Activated CD8-positive, alpha-beta T cell treated with anti-CD3 and anti-CD28 coated beads for 36 hours (primary cell): ENCODE results near the gene SPI1. TPM values are rescaled to one million over a fixed set of nuclear protein-coding genes. Genes with fewer than 3 reads are reported as not detected.

Experiments used
- ATAC-seq: fragments of 200-7000 bp; cut with Tn5 transposase; one replicate; pipeline ENCODE4 v1.10.0; 2021; ENCODE audit warnings: mild to moderate bottlenecking, moderate library complexity
- CTCF ChIA-PET: fragments of 350-600 bp; sonication (Branson Sonifier 250); formaldehyde crosslinking; loops from one replicate; lab custom pipeline; 2021; ENCODE audit warnings: antibody characterized with exemption; lab: Charles Lee
- POLR2A ChIA-PET: fragments of 350-600 bp; sonication (Branson Sonifier 250); formaldehyde crosslinking; loops from one replicate; lab custom pipeline; 2021; ENCODE audit warnings: antibody characterized with exemption; lab: Charles Lee
- DNase-seq: peaks from one replicate; pipeline ENCODE4 v3.0.0-alpha.2; 2020
- H3K27ac Mint-ChIP-seq: one replicate; pipeline ENCODE4 v1.8.0; 2021; ENCODE audit warnings: mild to moderate bottlenecking, mixed read lengths
- H3K27me3 Mint-ChIP-seq: one replicate; pipeline ENCODE4 v1.8.0; 2021; ENCODE audit warnings: mixed read lengths
- H3K36me3 Mint-ChIP-seq: one replicate; pipeline ENCODE4 v1.8.0; 2021; ENCODE audit warnings: low read depth, mixed read lengths
- H3K4me1 Mint-ChIP-seq: one replicate; pipeline ENCODE4 v1.8.0; 2021; ENCODE audit warnings: low read depth, mixed read lengths
- H3K4me3 Mint-ChIP-seq: one replicate; pipeline ENCODE4 v1.8.0; 2021; ENCODE audit warnings: mild to moderate bottlenecking, moderate library complexity, mixed read lengths
- H3K9me3 Mint-ChIP-seq: one replicate; pipeline ENCODE4 v1.8.0; 2021; ENCODE audit warnings: mixed read lengths
- CTCF ChIP-seq: fragments of 200-600 bp; IDR thresholded peaks from one replicate; pipeline ENCODE4 v1.8.0; 2022; ENCODE audit warnings: antibody characterized with exemption, mild to moderate bottlenecking
- intact Hi-C: fragments of 100-400 bp; cut with micrococcal nuclease; formaldehyde crosslinking; loops from one replicate; pipeline ENCODE4 v1.10.0; 2022
- total RNA-seq, 2 experiments: library from RNA; stranded (reverse); gene quantifications; one replicate each; pipeline ENCODE4 v1.2.3, GENCODE V29; 2021

The SPI1 gene
- total RNA-seq, result under 1 TPM in 1 of 2 experiments, not detected in 1; 0.25 TPM

- Mint-ChIP-seq H3K9me3 (no peaks in the 10 kb centered on the region), H3K27ac (peak within 1 kb of the TSS; percentile 25), H3K4me3 (no peak within 1 kb of the TSS), H3K36me3 (no peaks in the 10 kb centered on the region), H3K27me3 (no peaks in the 10 kb centered on the region), H3K4me1 (peaks cover 10% of the 10 kb centered on the region)
- ChIA-PET POLR2A (no interaction called here), CTCF (interaction anchor here (0.6 to 2.2 kb wide), 3 partner anchors 11 to 107 kb away, joined by 3 to 9 read pairs (median 4); no protein-coding TSS in a partner anchor)
- DNase-seq, result peak; percentile 44
- no peak for ATAC-seq
- no peak for TF ChIP-seq CTCF
- intact Hi-C loops, result no loop called here
Measured at GRCh38 chr11:47378010-47378835, at the start of gene SPI1. TSS of gene SPI1 (minus strand) at chr11:47378547. CDS start at chr11:47378353, 194 bp downstream.

- Mint-ChIP-seq H3K4me3 (peak within 1 kb of the TSS; percentile 88), H3K27me3 (no peaks in the 10 kb centered on the region), H3K27ac (peak within 1 kb of the TSS; percentile 99), H3K36me3 (peaks cover 37% of the 10 kb centered on the region), H3K4me1 (peaks cover 23% of the 10 kb centered on the region), H3K9me3 (no peaks in the 10 kb centered on the region)
- ATAC-seq, result peak; percentile 98
- TF ChIP-seq CTCF, result no peak
- ChIA-PET CTCF (interaction anchor here (0.6 to 8.3 kb wide), 5 partner anchors 16 to 164 kb away, joined by 3 to 90 read pairs (median 4); partner anchors contain the start of gene SLC39A13), POLR2A (interaction anchor here (0.6 to 4.7 kb wide), 13 partner anchors 10 to 250 kb away, joined by 3 to 54 read pairs (median 4); partner anchors contain the start of genes ACP2, ARFGAP2, KBTBD4 and NDUFS3)
- intact Hi-C loops, result no loop called here
- peak; percentile 99 for DNase-seq
Measured at GRCh38 chr11:47426062-47426956, 48.0 kb upstream of the SPI1 start, which contains the start of gene PSMC3. TSS of gene PSMC3 (minus strand) at chr11:47426439. CDS start at chr11:47426279, 160 bp downstream.

- ChIA-PET POLR2A (interaction anchor here (0.6 to 4.7 kb wide), 12 partner anchors 9 to 249 kb away, joined by 3 to 54 read pairs (median 4); partner anchors contain the start of genes ACP2, ARFGAP2, KBTBD4 and NDUFS3), CTCF (interaction anchor here (0.9 to 8.3 kb wide), 3 partner anchors 16 to 51 kb away, joined by 4 to 90 read pairs (median 16); partner anchors contain the start of gene SLC39A13)
Measured at GRCh38 chr11:47425611-47426010, 47.3 kb upstream of the SPI1 start.

More at GRCh38 chr11:47425611-47426010, 47.3 kb upstream of the SPI1 start:
- H3K4me3 Mint-ChIP-seq, result peak overlapping the region; percentile 88
- intact Hi-C loops, result no loop called here
- no peak for ATAC-seq
- peaks cover 42% of the 10 kb centered on the region for H3K36me3 Mint-ChIP-seq
- no peaks in the 10 kb centered on the region for H3K27me3 Mint-ChIP-seq
- peaks cover 23% of the 10 kb centered on the region for H3K4me1 Mint-ChIP-seq
- peak overlapping the region; percentile 99 for H3K27ac Mint-ChIP-seq
- no peak for TF ChIP-seq CTCF
- H3K9me3 Mint-ChIP-seq, result no peaks in the 10 kb centered on the region
- no peak for DNase-seq
